ENCODE data around the gene PIK3CB. TPM values are rescaled to one million over a fixed set of nuclear protein-coding genes. Genes with fewer than 3 reads are reported as not detected.
"Not testable (repeated sequence)": the region's sequence is repeated elsewhere in the genome, so short reads cannot be mapped to it uniquely, and the experiment has no call there.

PIK3CB gene
- total RNA-seq, 1 experiment from 2014 or later, result 29.7 TPM

DNA sequence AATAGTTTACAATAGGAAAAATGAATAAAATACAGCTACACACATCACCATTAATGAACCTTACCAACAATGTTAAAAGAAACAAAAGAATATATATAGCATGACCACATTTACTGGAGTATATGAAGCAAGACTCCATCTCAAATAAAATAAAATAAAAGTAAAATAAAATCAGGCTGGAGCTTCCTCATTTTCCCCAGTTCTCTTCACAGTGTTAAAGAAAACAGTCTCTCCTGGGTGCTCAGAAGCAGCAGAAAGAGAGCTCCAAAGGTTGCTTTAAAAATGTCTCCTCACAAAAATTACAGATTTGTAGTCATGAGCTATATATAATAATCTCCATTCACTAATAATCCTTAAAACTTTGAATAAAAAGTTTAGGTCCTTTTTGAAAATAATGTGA lies 48.8 kb downstream of the PIK3CB start:
- TF ChIP-seq CTCF (IDR thresholded peaks at IDR 0.05; ENCODE audit: insufficient read depth in 1 of 2, low read depth in 1 of 2, low read length in 1 of 2, severe bottlenecking in 1 of 2, unreplicated experiment in 1 of 2), result no peak
- intact Hi-C loops (cut with micrococcal nuclease; ENCODE audit: unreplicated experiment), result no loop called here
- Histone ChIP-seq H3K36me3 (ENCODE audit: control insufficient read depth, insufficient read depth, low read length) (no peaks in the 10 kb centered on the region), H3K27me3 (replicated peaks; ENCODE audit: control insufficient read depth, insufficient read depth, low read length) (no peaks in the 10 kb centered on the region), H3K4me3 (ENCODE audit: low read depth, low read length) (no peak overlapping the region), H3K9me3 (no peaks in the 10 kb centered on the region), H3K4me1 (no peaks in the 10 kb centered on the region)
- peaks cover 6% of the 10 kb centered on the region for H3K4me1 Mint-ChIP-seq (ENCODE audit: low read depth, unreplicated experiment)
- peaks cover 27% of the 10 kb centered on the region for H3K36me3 Mint-ChIP-seq (ENCODE audit: insufficient read depth, unreplicated experiment)
- H3K27me3 Mint-ChIP-seq (ENCODE audit: insufficient read depth, unreplicated experiment), result no peaks in the 10 kb centered on the region
- no peaks in the 10 kb centered on the region for H3K9me3 Mint-ChIP-seq (ENCODE audit: unreplicated experiment)
- BruUV-seq (replicated peaks), result no TSS peak
- POLR2A ChIA-PET, result no interaction called here
- no peak for DNase-seq
- no peak overlapping the region for H3K27ac Mint-ChIP-seq (ENCODE audit: unreplicated experiment)
- H3K4me3 Mint-ChIP-seq (ENCODE audit: unreplicated experiment), result no peak overlapping the region
- CTCF ChIA-PET, result no interaction called here

DNA sequence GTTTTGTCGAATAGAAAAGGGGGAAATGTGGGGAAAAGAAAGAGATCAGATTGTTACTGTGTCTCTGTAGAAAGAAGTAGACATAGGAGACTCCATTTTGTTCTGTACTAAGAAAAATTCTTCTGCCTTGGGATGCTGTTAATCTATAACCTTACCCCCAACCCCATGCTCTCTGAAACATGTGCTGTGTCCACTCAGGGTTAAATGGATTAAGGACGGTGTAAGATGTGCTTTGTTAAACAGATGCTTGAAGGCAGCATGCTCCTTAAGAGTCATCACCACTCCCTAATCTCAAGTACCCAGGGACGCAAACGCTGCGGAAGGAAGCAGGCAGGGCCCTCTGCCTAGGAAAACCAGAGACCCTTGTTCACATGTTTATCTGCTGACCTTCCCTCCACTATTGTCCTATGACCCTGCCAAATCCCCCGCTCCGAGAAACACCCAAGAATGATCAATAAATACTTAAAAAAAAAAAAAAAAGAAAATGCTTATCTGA lies 49.3 kb downstream of the PIK3CB start:
- H3K4me1 Mint-ChIP-seq (ENCODE audit: low read depth, unreplicated experiment); intact Hi-C loops (cut with micrococcal nuclease; ENCODE audit: unreplicated experiment): not testable (repeated sequence)

DNA sequence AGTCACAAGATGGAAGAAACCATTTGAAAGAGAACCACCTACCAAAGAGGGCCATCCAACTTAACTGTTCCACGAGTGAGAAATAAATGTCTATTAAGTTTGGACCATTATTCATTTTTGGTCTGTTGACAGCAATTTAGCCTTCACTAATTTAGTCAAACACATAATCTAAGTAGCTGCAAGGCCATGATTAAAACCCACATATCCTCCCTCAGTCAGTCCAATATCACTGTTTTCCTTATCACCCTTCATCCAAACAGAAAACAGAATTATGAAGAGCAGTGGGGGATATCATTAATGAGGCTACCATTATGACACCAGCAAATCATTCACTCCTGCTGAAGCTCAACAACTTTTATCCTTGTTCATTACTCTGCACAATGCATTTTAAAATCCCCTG lies 52.0 kb downstream of the PIK3CB start:
- ChIA-PET POLR2A (no interaction called here), CTCF (interaction anchor here (0.5 kb wide), 1 partner anchor 133 kb away, joined by 4 read pairs; no protein-coding TSS in a partner anchor)
- H3K27ac Mint-ChIP-seq (ENCODE audit: unreplicated experiment), result no peak overlapping the region
- peaks cover 6% of the 10 kb centered on the region for H3K4me1 Mint-ChIP-seq (ENCODE audit: low read depth, unreplicated experiment)
- Histone ChIP-seq H3K27me3 (replicated peaks; ENCODE audit: control insufficient read depth, insufficient read depth, low read length) (no peaks in the 10 kb centered on the region), H3K4me3 (ENCODE audit: low read depth, low read length) (no peak overlapping the region), H3K36me3 (ENCODE audit: control insufficient read depth, insufficient read depth, low read length) (no peaks in the 10 kb centered on the region), H3K9me3 (no peaks in the 10 kb centered on the region), H3K4me1 (no peaks in the 10 kb centered on the region)
- BruUV-seq (replicated peaks), result no TSS peak
- TF ChIP-seq CTCF (IDR thresholded peaks at IDR 0.05; ENCODE audit: insufficient read depth in 1 of 2, low read depth in 1 of 2, low read length in 1 of 2, severe bottlenecking in 1 of 2, unreplicated experiment in 1 of 2), result no peak
- no peaks in the 10 kb centered on the region for H3K27me3 Mint-ChIP-seq (ENCODE audit: insufficient read depth, unreplicated experiment)
- no peak for DNase-seq
- H3K9me3 Mint-ChIP-seq (ENCODE audit: unreplicated experiment), result no peaks in the 10 kb centered on the region
- H3K4me3 Mint-ChIP-seq (ENCODE audit: unreplicated experiment), result no peak overlapping the region
- H3K36me3 Mint-ChIP-seq (ENCODE audit: insufficient read depth, unreplicated experiment), result peaks cover 21% of the 10 kb centered on the region
- intact Hi-C loops (cut with micrococcal nuclease; ENCODE audit: unreplicated experiment), result no loop called here

More for the DNA sequence above, 49.3 kb downstream of the PIK3CB start:
- peaks cover 27% of the 10 kb centered on the region for H3K36me3 Mint-ChIP-seq (ENCODE audit: insufficient read depth, unreplicated experiment)
- H3K4me3 Mint-ChIP-seq (ENCODE audit: unreplicated experiment); DNase-seq; CTCF ChIA-PET; H3K4me1 ChIP-seq; H3K9me3 Mint-ChIP-seq (ENCODE audit: unreplicated experiment); H3K27me3 Mint-ChIP-seq (ENCODE audit: insufficient read depth, unreplicated experiment); H3K27me3 ChIP-seq (replicated peaks; ENCODE audit: control insufficient read depth, insufficient read depth, low read length); H3K9me3 ChIP-seq; BruUV-seq (replicated peaks); H3K27ac Mint-ChIP-seq (ENCODE audit: unreplicated experiment); H3K4me3 ChIP-seq (ENCODE audit: low read depth, low read length); POLR2A ChIA-PET; H3K36me3 ChIP-seq (ENCODE audit: control insufficient read depth, insufficient read depth, low read length): not testable (repeated sequence)

DNA sequence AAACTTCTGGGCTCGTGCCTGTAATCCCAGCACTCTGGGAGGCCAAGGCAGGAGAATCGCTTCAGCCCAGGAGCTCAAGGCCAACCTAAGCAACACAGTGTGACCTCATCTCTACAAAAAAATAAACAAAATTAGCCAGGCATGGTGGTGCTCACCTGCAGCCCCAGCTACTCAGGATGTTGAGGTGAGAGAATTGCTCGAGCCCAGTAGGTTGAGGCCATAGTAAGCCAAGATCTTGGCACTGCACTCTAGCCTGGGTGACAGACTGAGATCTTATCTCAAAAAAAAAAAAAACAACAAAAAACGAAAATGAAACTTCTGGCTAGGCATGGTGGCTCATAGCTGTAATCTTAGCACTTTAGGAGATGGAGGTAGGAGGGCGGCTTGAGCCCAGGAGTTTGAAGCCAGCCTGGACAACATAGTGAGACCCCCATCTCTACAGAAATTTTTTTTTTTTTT lies 53.7 kb downstream of the PIK3CB start:
- no peak for TF ChIP-seq CTCF (IDR thresholded peaks at IDR 0.05; ENCODE audit: insufficient read depth in 1 of 2, low read depth in 1 of 2, low read length in 1 of 2, severe bottlenecking in 1 of 2, unreplicated experiment in 1 of 2)
- ChIA-PET POLR2A (interaction anchor here (0.5 kb wide), 1 partner anchor 10 kb away, joined by 3 read pairs; no protein-coding TSS in a partner anchor), CTCF (no interaction called here)

More for the DNA sequence above, 53.7 kb downstream of the PIK3CB start:
- BruUV-seq (replicated peaks), result no TSS peak
- H3K4me3 Mint-ChIP-seq (ENCODE audit: unreplicated experiment), result no peak overlapping the region
- Histone ChIP-seq H3K27me3 (replicated peaks; ENCODE audit: control insufficient read depth, insufficient read depth, low read length) (no peaks in the 10 kb centered on the region), H3K4me1 (no peaks in the 10 kb centered on the region), H3K36me3 (ENCODE audit: control insufficient read depth, insufficient read depth, low read length) (no peaks in the 10 kb centered on the region), H3K4me3 (ENCODE audit: low read depth, low read length) (no peak overlapping the region), H3K9me3 (no peaks in the 10 kb centered on the region)
- H3K27me3 Mint-ChIP-seq (ENCODE audit: insufficient read depth, unreplicated experiment), result no peaks in the 10 kb centered on the region
- H3K36me3 Mint-ChIP-seq (ENCODE audit: insufficient read depth, unreplicated experiment), result peaks cover 16% of the 10 kb centered on the region
- no peaks in the 10 kb centered on the region for H3K9me3 Mint-ChIP-seq (ENCODE audit: unreplicated experiment)
- no peak for DNase-seq
- no peaks in the 10 kb centered on the region for H3K4me1 Mint-ChIP-seq (ENCODE audit: low read depth, unreplicated experiment)
- intact Hi-C loops (cut with micrococcal nuclease; ENCODE audit: unreplicated experiment), result no loop called here
- H3K27ac Mint-ChIP-seq (ENCODE audit: unreplicated experiment), result no peak overlapping the region
